NCI-H82 (cell line): ENCODE data around the gene CDH4.

Experiments
- DNase-seq: peaks from one replicate; lab custom pipeline; 2025; lab: John Stamatoyannopoulos, UW

CDH4 gene

DNA sequence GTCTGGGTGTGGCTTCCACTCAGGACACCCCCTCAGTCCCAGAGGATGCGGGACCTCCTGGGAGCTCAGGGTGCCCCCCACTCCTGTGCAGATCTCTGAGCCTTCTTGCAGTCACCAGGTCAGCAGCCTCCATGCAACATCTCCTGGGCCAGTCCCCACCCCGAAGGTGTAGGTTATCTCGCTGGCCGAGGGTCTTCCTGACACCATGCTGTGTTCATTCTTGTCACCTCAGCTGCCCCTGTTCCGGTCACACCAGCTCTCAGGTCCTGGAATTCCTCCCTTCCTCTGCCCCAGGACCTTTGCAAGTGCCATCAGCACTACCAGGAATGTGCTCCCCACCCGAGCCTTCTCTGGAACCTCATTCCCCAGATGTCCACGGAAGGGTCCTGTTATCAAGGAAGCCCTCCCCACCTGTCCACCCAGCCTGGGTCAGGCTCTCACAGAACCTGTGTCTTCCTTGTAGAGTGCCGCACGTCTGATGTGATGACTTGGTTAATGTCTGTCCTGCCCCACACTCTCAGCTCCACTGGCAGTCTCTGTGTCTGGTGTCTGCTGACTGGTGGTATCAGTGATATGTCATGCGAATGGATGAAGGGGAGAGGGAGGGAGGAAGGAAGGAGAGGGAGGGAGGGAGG, 484.1 kb downstream of the CDH4 start:
- DNase-seq: no peak

DNA sequence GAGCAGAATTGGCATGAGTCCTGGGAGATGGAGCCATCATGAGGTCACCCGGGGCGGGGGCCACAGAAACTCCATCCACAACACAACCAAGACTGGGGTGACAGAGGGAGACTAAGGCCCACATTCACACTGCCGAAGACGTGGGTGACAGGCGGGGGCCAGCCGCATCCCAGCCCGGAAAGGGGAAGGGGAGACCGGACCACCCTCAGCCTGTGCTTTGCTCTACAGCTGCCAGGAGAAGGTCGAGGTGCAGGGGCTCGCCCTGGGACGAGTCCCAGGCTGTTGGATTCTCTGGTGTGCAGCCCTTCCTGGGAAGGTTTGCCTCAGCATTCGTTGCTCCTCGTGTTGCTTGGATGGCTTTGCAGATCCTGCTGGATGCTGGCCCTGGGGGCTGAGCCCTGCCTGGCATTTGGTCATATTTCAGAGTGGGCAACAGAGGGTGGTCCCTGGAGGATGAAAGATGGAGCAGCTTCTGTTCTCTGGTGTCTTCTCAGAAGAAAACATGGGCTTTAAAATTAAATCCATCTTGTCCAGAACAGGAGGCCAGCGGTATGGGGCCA, 484.8 kb downstream of the CDH4 start:
- DNase-seq: no peak

DNA sequence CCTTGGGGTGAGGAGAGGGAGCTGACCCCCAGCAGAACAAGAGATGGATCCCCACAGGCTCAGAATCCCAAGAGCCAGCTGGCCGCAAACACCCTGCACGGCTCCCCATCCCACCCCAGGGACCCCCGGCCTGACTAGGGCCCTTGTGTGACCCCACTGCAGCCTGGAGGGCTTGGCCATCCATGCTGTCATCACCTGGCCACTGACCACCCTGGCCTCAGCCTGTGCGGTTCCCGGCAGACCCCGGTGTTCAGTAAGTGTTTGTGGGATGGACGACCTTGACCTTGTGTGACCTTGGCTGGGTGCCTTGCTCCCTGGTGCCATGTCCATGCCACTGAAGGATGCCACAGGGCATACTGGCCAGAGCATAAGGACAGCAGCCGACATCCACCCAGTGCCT, 485.3 kb downstream of the CDH4 start:
- DNase-seq: no peak

DNA sequence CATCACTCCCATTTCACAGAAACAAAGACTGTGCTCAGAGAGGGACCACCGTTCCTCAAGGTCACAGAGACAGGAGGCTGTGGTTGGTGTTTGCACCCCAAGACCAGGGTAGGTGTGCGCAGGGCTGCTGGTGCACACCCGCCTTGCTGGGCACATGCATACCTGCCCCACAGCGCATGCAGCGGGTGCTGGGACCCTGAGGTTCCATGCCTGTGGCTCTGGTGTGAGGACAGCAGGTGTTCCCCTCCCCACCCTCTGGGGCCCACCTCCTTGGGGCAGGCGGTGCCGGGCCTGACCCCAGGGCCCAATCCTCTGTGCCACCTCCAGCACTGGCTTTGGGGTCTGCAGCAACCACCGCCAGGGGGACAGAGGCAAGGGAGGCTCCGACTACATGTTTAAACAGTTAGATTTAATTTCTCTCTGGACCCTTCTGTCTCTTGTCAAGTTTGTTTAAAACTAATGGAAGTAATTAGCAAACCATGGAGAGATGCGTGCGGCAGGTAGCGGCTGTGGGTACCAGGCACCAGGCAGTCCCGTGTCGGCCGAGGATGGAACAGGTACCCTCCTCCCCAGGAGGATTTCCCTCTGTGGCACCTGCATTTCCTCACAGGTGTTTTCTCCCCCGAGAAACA, 485.9 kb downstream of the CDH4 start:
- DNase-seq: no peak

DNA sequence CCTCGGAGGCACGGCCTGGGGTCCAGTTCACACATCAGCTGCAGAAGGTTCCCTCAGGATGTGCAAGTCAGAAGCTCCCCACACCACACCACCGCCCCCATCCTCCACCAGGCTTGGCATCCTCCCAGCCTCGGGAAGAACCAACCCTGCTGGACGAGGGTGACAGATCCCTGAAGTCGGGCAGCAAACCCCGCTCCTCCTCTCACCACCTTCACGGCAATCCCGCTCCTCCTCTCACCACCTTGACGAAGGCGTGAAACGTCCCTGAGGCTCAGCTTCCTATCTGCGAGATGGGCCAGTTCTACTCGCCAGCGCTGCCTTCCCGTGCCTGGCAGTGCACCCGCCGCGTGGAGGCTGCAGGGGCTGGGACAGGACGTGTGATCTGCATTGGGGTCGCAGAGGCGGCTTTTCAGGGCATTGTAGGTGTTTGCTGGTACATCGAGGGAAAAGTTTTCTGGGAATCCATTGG, 486.6 kb downstream of the CDH4 start:
- DNase-seq: no peak

DNA sequence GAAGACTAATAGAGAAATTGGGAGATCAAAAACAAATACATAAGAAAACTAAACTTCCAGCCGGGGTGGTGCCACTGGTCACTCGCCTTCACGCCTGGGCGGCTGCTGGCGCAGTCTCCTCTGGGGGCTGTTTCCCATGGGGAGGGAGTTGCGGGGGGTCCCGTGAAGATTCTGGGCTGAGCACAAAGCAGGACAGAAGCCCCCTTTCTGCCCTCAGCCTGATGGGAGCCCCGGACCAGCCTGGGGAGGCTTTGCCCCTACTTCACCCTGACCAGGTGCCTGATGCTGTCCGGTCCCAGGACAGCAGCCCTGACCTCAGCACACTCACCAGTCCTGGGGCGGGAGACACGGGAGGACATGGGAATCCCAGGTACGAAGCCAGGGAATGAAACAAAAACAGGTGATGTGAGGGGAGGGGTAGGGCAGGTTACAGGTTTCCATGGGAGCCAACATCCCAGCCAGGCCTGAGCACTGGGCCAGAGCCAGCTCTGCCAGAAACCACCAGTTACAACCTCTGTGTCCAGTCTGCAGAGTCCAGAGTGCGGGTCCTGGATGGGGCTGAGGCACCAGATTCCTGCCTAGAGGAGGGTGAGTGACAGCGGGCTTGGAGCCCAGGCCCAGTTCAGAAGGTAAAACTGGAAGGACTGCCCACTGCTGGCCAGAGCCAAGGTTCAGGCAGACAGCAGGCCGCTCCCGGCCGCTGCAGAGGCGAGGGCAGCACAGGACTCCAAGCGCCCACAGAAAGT, 487.2 kb downstream of the CDH4 start:
- no peak for DNase-seq

DNA sequence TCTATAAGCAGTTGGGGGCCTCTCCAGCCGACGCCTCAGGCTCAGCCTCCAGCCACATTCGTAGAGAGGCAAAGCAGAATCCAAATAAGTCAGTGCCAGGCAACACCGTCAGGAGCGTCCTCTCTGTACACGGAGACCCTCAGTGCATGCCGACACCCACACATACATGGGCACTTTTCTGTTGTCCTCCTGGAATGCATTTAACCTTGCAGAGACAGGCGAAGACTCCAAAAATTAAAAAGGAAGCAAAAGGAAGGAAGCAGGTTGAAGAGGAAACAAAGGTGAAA, 487.7 kb downstream of the CDH4 start:
- no peak for DNase-seq

DNA sequence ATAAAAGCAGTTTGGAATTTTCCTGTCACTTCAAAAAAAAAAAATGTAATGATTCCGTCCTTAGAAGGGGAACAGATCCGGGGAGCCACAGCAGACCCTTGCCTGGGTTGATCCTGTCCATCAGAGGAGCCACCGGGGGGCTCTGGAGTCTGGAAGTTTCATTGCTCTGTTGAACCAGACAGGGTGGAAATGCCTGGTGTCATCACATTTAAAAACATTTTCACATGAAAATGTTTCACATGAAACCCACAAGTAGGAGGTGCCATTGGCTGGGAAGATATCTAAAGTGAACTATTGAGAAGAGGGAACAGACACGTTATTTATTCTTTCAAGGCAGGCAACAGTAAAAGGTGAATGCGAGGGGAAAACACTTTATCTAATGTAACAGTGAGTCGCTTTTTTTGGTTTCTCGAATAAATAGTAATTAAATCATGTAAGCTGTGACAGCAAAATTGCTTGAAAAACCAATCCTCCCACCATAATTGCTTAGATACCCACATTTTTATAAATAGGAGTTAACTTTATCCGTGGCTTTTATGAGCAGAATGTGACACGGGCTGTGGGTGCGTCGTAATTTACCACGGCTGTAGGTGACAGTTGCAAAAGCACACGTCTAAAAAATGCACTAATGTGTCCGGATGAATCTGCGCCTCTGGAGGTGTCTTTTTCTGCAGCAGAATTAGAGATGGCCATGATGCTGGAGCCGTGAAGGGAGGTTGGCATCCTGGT, 490.2 kb downstream of the CDH4 start:
- no peak for DNase-seq

DNA sequence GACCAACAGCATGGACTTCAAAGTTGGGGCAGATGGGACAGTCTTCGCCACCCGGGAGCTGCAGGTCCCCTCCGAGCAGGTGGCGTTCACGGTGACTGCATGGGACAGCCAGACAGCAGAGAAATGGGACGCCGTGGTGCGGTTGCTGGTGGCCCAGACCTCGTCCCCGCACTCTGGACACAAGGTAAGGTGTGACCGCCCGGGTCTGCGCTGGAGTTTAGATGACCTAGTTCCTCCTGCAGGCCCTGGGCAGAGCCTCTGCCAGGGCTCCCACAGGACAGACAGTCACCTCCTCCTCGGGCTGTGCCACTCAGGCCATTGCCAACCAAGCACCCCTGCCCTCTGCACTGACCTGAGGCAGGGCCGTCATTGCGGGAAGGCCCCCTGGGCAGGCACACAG, 491.5 kb downstream of the CDH4 start:
- no peak for DNase-seq

DNA sequence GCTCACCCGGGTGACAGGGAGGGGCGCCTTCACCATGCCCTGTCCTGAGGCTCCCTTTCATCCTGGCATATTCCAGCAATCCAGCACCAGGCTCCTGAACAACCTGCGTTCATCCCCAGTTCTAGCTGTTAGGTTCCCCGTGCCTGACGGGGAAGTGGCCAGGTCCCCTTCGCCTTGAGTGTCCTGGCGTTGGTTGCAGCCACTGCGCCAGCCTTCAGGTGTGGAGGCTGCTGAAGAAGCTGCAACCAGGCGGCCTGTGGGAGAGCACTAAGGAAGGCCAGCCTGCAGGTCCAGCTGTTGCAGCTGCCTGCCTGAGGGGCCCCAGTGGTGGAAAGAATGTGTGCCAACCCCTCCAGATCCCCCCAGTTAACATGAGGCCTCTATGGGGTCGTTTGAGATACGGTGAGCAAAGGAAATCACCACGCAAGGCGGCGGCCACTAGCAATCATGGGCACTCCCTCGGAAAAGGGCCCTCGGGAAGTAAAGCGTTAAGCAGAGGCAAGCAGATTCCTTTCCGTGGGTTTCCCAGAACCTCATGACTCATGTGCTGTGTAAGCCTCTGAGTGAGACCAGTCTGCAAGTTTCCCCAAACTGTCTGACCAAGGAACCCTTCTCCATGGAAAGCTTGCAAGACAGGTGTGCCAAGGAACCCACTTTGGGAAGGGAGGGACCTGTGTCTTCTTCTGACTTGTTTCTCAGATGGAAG, 492.8 kb downstream of the CDH4 start:
- no peak for DNase-seq

DNA sequence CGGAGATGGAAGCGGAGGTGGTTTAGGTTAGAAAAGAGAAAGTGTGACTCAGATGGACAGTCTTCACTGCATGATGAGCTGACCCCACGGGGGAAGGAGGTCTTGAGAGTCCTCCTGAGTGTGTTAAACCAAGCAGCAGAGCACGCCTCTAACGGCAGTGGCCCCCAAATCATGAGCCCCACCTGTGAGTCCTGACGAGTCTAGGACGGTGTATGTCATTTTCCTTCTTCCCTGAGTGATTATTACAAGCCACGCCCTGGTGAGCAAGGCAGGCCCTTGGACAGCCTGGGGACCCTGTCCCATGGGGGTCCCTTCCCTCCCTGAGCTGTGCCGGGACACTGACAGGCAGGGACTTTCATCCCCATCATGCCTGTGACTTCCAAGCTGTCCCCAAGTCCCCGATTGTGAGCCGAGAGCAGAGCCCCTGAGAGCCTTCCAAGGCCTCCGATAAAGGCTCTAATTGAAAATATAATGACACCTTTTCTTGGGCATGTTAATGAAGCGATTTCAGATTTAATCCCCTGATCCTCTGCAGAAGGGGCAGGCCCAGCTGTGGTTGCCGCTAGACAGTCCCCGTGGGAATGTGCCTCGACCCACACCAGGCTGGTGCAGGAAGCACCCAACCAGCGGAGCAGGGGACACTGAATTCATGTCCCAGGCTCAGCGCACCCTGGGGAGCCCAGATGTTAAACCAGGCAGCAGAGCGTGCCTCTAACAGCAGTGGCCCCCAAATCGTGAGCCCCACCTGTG, 493.5 kb downstream of the CDH4 start:
- no peak for DNase-seq

DNA sequence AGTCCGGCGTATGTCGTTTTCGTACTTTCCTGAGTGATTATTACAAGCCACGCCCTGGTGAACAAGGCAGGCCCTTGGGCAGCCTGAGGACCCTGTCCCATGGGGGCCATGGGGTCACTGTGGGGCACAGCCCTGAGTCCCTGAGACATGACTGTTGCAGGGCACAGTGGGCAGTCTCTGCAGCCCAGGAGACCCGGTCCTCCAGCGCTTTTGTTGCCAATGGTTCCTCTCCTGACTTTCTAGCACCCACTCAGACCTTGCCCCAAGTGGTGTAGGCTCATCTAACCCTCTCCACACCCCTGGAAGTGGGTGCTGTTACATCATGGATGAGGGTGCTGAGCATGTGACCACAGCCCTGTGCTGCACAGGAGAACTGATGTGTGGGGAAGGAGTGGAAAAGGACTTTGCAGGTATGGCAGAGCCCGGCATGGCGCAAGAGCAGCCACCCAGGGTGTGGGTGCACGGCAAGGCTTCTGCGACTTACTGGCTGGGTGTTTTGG, 494.1 kb downstream of the CDH4 start:
- no peak for DNase-seq

DNA sequence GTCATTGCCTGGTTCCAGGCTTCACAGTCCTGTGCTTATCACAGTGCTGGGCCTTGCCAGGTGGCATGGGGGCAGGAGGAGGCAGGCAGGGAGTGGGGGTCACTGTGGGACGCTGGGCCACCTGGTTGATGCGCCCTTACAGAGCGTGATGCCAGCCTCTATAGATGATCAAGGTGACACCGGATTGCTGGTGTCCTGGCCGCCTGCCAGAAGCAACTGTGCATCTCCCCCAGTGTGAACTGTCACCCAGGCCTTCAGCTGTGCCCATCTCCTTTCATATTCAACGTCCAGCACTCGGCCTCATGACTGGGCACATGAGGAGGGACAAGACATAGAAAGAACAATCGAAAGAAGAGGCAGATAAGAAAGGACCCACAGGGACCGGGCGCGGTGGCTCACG, 494.7 kb downstream of the CDH4 start:
- DNase-seq: no peak

DNA sequence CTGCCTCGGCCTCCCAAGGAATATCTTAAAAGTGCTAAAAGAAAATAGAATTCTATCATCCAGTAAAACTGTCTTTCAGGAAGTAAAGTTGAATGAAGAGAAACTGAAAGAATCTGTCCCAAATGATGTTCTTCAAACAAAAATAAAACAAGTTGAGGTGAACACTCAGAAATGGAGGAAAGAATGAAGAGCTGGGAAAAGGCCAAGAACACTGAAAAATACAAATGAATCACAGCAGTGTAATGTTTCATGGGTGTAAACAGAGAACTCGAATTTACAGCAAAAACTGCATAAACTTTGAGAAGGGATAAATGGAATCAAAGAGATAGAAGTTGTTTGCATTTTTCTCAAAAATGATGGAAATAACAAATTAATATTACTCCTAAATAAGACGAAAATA, 496.3 kb downstream of the CDH4 start:
- no peak for DNase-seq

DNA sequence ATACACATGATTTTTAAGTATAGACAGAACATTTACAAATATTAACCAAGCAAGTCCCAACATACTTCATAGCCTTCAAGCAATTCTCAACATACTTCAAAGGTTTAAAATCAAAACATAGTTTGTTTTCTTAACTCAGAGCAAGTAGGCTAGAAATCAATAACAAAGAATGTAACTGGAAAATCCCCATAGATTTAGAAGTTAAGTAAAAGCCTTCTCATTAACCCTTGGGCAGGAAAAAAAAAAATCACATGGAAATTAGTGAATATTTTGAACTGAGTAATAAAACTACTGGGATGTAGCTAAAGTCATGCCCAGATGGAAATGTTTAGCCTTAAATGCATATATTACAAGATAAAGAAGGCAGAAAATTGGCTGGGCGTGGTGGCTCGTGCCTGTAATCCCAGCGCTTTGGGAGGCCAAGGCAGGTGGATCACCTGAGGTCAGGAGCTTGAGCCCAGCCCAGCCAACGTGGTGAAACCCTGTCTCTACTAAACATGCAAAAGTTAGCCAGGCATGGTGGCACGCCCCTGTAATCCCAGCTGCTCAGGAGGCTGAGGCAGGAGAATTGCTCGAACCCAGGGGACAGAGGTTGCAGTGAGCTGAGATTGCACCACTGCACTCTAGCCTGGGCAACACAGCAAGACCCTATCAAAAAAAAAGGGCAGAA, 497.5 kb downstream of the CDH4 start:
- no peak for DNase-seq

DNA sequence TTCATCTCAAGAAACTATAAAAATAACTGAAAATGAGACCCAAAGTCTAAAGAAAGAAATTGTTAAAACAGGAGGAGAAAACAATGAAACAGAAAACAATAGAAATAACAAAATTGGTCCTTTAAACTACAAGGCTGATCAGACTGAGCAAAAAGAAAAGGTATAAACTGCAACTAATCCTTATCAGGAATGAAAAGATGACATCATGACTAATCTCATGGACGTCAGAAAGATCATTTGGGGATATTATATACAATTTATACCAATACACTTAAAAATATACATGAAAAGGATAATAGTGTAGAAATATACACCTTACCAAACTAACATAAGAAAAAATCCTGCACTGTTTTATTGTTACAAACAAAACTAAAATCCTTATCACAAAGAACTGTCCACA, 498.0 kb downstream of the CDH4 start:
- DNase-seq: no peak

DNA sequence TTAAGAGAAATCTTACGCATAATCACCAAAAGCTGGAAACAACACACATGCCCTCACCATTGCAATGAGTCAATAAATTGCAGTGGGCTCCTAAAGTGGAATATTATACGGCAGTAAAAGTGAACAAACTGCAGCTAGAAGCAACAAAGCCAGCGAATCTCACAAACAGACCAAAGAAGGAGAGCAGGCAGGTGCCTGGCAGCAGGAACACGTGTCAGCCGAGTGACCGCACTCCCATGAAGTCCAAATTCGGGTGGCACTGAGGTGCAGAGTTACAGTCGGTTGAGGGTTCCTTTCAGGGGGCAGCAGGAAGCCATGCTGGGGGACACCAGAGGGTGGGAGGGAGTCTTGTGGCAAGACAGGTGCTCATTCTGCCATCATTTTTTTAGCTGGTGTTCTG, 500.5 kb downstream of the CDH4 start:
- DNase-seq: no peak

DNA sequence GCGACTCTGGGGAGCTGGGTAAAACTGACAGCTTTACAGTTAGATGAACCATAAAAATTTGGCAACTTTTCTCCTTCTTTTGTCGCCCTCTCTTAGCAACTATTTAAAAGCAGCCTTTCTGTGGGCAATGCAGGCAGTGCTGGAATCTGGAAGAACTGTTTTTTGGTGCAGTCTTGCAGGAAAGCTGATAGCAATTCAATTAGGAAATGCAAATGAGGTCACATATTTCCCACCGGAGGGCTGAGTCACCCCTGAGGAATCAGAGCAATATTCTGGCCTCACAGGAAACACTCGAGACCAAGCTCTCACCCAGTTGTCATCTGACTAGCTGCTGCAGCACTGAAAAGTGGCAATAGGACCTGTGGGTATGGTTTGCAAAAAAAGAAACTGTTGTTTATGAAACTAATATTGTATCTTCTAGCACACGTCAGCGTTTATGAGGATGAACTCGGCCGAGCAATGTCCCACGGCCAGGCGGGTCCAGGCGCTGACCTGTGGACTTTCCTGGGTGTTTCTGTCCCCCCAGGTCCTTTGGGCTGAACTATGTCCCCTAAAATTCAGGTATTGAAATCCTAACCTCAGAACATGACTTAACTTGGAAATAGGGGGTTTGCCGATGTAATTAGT, 501.4 kb downstream of the CDH4 start:
- DNase-seq: no peak

DNA sequence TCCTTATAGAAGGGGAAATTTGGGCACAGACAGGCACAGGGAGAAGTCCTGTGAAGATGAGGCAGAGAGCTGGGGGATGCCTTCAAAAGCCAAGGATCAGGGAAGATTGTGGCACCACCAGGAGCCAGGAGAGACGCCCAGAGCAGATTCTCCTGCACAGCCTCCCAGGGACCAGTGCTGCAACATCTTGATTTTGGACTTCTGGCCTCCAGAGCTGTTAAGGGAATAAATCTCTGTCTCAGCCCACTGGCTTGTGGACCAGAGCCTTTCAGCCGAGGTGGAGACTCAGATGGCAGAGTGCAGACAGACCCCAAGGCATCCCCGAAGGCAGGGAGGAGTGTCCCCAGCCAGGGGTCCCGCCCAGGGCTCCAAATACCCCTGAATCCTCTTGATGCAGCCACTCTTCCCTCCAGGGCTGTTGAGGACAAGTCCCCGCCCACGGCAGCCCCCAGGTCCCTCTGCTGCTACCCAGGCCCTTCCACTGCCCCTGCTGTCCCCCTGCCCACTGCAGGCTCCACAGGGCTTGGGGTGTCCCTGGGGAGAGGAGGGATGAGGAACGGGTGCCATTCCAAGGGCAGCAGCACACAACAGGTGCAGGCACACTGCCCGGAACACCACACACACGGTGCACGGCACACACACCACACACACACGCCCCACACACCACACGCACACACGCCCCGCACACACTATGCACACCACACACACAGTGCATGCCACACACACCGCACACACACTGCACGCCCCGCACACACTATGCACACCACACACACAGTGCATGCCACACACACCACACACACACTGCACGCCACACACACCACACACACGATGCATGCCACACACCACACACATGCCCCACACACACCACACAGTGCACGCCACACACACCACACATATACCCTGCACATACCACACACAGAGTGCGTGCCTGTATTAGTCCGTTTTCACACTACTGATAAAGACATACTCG, 502.2 kb downstream of the CDH4 start:
- DNase-seq: no peak
